Hematopoietic multipotent progenitor cell (in vitro differentiated cells): Measurements from ENCODE around the gene COX4I1. TPM values are rescaled to one million over a fixed set of nuclear protein-coding genes. Genes with fewer than 3 reads are reported as not detected.
A peak's percentile ranks its signal among the peaks of the same experiment; 100 is the strongest.
"Not testable (repeated sequence)": the region's sequence is repeated elsewhere in the genome, so short reads cannot be mapped to it uniquely, and the experiment has no call there.

Experiments
- DNase-seq, 3 donors: peaks; one replicate each; pipeline ENCODE4 v3.0.0-alpha.2; 2011 to 2015; ENCODE audit warnings: low read depth in 2 of 3, low spot score in 2 of 3
- total RNA-seq: library from RNA; depleted of rRNA; stranded (reverse); fragments of >200 nt; gene quantifications from one replicate; pipeline ENCODE4 v1.2.3, GENCODE V29; 2012

The COX4I1 gene
- total RNA-seq, 1 donor: 368 TPM

DNA sequence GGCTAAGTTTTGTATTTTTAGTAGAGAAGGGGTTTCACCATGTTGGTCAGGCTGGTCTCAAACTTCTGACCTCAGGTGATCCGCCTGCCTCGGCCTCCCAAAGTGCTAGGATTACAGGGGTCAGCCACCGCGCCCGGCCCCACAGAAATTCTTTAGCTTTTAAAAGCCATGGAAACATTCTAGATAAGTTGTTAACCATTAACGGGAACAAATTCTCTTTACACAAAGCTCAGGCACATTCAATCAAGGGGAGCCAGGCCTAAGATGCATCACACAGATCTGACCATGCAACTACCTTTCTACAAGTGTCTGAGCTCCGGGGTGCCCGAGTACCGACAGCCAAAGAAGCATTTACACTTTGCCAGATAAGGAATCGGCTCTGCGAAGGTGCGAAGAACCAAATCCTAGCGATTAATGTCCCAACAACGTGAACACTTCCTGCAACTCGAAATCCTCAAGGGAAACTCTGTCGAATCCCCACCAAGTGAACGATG lies 1.2 kb upstream of the COX4I1 start:
- no peak for DNase-seq

DNA sequence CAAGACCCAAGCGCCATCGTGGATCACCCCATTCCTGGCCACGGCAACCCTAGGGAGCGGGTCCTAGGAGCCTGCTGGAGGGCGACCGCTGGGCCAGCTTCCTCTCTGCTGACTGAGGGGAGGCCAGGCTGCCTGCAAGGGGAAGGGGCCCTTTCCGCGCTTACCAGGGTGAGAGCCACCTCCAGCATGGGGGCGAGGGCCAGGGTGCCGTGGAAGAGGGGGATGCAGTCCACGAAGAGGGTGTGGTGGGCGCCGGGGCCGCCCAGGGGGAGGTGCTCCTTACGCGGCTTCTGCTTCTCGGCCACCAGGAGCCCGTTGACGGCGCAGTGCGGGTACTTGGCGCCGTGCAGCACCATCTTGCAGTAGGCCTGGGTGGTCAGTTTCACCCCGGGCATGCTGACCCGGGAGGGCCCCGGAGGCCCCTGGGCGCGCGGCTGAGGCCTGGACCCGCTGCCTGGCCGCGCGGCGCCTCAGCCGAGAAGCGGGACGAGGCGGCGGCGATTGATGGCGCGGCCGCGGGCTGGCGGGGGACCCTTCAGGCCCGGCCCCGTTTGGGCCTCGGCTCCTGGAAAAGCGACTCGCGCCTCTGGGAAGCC lies 496 bp upstream of the COX4I1 start:
- peak in 2 of 3 donors; percentile 46 to 64 for DNase-seq

DNA sequence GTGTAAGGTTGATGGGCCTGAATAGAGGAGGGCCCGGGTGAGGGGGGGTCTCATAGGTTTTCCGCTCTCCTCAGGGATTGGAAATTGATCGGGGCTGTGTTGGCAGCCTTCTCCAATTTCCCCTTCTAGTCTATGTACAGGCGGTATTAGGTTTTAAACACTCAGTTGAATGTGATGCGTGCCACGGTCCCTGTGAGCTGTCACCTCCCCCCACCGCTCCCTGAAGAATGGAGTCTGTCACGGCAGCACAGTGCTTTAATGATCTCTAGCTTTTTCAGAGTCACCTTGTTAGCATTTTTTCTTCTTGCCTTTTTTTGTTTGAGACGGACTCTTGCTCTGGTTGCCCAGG lies 800 bp downstream of the COX4I1 start:
- DNase-seq: no peak

GRCh38 chr16:85803570-85803969 lies 4.1 kb downstream of the COX4I1 start:
- DNase-seq: no peak

GRCh38 chr16:85805442-85806045 lies 6.0 kb downstream of the COX4I1 start:
- no peak for DNase-seq

GRCh38 chr16:85806539-85806938 lies 7.0 kb downstream of the COX4I1 start:
- no peak for DNase-seq

- DNase-seq: not testable (repeated sequence)
Measured at GRCh38 chr16:85807340-85807739, 7.8 kb downstream of the COX4I1 start.

- not testable (repeated sequence) for DNase-seq
Measured at GRCh38 chr16:85808104-85808503, 8.6 kb downstream of the COX4I1 start.

DNA sequence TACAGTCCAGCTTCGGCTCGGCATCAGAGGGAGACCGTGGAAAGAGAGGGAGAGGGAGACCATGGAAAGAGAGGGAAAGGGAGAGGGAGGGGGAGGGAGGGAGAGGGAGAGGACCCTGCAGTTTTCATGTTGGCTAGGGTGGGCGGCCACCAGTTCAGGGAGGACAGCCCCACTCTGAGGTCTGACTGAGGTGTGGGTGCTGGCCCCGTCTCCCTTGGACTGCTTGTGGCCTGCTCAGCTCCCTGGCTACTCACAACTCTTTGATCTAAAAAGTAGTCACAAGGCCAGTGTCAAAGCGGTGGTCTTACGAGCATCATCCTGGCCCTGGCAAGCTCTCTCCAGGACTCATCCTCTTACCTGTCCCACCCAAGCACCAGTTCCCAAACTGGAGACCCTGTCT lies 9.4 kb downstream of the COX4I1 start:
- no peak for DNase-seq

DNA sequence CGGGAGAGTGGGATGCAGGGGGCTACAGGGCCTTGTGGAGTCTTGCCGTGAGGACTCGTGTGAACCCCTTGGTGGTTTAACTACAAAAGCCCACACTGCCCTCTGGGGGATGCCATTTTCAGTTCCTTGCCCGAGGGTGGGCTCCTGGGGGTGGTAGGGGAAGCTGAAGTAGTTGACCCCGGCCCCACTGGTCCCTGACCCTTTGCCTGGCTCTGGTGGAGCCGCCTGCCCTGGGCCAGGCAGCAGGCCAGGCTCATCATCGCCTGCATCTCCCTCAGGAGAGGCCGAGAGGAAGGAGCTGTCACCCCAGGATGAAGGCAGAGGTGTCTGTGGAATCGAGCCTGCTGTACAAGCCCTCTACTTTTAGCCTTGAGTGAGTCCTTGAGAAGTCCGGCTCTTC lies 10.2 kb downstream of the COX4I1 start:
- no peak for DNase-seq

- DNase-seq: no peak
Measured at GRCh38 chr16:85810097-85810741, 10.7 kb downstream of the COX4I1 start.

- no peak for DNase-seq
Measured at GRCh38 chr16:85810742-85811115, 11.2 kb downstream of the COX4I1 start.

- no peak for DNase-seq
Measured at GRCh38 chr16:85812031-85812807, 12.7 kb downstream of the COX4I1 start.

DNA sequence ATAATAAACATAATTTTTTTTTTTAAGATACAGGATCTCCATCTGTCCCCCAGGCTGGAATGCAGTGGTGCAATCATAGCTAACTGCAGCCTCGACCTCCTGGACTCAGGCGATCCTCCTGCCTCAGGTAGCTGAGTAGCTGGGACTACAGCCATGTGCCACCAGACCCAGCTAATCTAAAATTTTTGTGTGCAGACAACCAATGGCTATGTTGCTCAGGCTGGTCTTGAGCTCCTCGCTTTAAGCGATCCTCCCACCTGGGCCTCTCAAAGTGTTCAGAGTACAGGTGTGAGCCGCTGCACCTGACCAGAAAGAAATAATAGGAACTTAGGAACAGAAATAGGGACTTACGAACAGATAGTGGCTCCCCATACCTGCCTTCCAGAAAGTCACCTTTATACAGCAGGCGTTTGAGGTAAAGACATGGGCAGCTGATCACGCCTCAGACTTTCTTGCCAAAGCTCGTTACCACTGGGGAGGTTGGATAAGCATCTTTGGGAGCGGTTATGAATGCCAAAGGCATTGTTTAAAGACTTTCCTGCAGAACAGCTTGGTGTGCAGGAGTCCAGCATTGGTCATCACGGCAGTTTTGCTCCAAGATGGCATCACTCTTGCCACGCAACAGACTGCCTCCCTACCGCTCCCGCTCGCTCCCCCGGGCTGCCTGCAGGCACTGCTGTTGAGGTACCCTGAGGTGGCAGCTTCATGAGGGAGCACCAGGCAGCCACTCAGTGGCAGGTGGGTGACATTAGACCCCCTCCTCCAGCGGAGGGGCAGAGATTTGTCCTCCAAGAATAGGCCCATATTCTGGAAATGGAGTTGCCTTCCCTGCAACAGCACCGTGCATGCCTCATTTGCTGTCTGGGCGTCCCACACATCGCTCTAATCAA lies 13.6 kb downstream of the COX4I1 start:
- DNase-seq: no peak

DNA sequence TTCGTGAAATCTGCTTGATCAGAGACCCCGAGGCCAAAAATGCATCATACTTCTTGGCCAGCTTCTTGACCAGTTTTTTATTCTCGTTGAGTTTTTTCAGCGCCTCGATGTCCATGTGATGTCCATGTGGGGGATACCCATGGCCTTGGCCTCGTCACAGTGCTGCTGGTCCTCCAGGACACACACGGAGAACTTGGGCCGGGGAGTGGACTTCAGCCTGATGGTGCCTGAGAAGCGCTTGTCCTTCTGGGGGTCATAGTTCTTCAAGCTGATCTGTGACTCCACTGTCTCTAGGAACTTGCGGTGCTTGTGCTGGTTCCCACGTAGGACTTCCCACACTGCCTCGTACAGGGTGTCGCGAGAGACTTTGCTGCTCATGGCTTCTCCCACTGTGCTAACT lies 16.7 kb downstream of the COX4I1 start:
- DNase-seq: no peak

- not testable (repeated sequence) for DNase-seq
Measured at GRCh38 chr16:85817195-85817594, 17.7 kb downstream of the COX4I1 start.

DNA sequence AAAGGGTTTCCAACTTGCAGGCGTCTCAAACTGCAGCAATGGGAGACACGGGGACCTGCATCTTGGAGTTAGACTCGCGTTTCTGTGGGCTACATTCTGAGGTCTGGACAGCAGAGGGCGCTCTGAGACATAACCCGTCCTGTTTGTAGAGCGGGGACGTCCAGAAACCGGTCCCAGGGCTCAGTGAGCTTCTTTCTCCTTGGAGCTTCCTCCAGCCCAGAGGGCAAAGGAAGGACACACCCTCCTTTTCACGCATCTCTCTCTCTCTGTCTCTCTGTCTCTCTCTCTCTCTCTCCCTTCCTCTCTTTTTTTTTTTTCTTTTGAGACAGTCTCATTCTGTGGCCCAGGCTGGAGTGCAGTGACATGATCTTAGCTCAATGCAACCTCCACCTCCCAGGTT lies 19.8 kb downstream of the COX4I1 start:
- DNase-seq: peak; percentile 67 to 89 (median 82)

DNA sequence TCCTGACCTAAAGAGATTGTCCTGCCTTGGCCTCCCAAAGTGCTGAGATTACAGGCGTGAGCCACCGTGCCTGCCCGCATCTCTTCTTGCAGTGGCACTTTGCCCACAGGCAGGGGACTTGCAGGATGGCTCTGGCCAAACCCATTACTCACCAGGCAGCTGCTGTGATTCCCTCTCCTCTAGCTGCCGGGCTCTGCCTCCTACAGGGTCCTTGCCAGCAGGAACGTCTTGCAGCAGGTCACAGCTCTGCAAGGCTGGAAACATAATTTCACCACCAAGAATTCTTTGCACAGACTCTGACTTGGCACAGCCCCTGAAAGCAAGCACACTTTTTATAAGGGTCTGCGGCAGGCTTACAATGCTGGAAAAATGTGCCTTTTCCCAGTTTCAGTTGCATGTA lies 20.3 kb downstream of the COX4I1 start:
- no peak for DNase-seq

DNA sequence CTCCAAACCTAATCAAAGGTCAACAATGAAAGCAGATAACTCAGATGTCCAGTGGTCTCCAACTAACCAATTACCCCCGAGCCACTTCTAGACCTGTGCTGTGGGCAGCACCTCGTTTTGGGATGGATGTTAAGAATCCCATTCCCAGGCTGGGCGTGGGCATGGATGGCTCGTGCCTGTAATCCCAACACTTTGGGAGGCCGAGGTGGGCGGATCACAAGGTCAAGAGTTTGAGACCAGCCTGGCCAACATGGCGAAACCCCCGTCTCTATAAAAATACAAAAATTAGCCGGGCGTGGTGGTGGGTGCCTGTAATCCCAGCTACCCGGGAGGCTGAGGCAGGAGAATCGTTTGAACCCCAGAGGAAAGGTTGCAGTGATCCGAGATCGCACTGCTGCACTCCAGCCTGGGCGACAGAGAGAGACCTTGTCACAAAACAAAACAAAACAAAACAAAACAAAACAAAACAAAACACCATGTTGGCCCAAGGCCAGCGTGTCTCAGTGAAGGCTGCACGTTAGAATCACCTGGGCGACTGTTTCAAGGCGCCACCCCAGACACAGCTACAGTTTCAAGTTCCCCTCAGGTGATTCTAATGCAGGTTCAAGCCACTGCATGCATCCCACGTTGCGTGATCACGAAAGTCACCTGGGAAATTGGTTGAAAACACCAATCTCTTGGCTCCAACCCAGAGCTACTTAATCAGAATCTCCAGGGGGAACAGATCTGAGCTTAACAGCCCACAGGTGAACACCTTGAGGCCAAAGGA lies 21.3 kb downstream of the COX4I1 start:
- DNase-seq: no peak
